H1 (cell line): ENCODE data around the gene HOATZ. TPM values are rescaled to one million over a fixed set of nuclear protein-coding genes. Genes with fewer than 3 reads are reported as not detected.

Experiments used
- CTCF ChIA-PET: fragments of 300-600 bp; sonication (Branson Sonifier 250); formaldehyde crosslinking; loops from one replicate; lab custom pipeline; 2021; ENCODE audit not compliant: partially characterized antibody; lab: Charles Lee
- POLR2A ChIA-PET: fragments of 300-600 bp; sonication (Branson Sonifier 250); formaldehyde crosslinking; loops from one replicate; lab custom pipeline; 2021; ENCODE audit warnings: inconsistent platforms; ENCODE audit not compliant: partially characterized antibody; lab: Charles Lee
- DNase-seq, 2 experiments: peaks; one replicate each; pipeline versions ENCODE4 v3.0.0 to v3.0.0-alpha.2; 2010 to 2022; ENCODE audit warnings: low spot score in 2 of 2, low read depth in 1 of 2, mixed read lengths in 1 of 2
- FAIRE-seq: peaks from 2 replicates; lab custom pipeline; 2011; peaks lifted over from hg19 to GRCh38; lab: Jason Lieb, UNC
- H2AFZ ChIP-seq: 2 replicates; pipeline ENCODE4 v1.8.1; 2012; ENCODE audit warnings: low read length, inconsistent platforms
- H2AK5ac ChIP-seq: 2 replicates; pipeline ENCODE4 v1.6.1; 2013; ENCODE audit warnings: low read depth, low read length
- H2BK120ac ChIP-seq: replicated peaks from 2 replicates; pipeline ENCODE3; 2013; ENCODE audit warnings: low read depth, low read length, inconsistent platforms
- H2BK12ac ChIP-seq: 2 replicates; pipeline ENCODE4 v1.6.1; 2013; ENCODE audit warnings: low read depth, low read length
- H2BK15ac ChIP-seq: 2 replicates; pipeline ENCODE4 v1.6.1; 2013; ENCODE audit warnings: low read length
- H2BK20ac ChIP-seq: 2 replicates; pipeline ENCODE4 v1.6.1; 2013; ENCODE audit warnings: low read length
- H2BK5ac ChIP-seq: 2 replicates; pipeline ENCODE4 v1.6.1; 2013; ENCODE audit warnings: low read depth, low read length
- H3K14ac ChIP-seq: 2 replicates; pipeline ENCODE4 v1.6.1; 2013; ENCODE audit warnings: inconsistent platforms; ENCODE audit not compliant: insufficient read length
- H3K18ac ChIP-seq: 2 replicates; pipeline ENCODE4 v1.6.1; 2013; ENCODE audit warnings: low read length; ENCODE audit errors: extremely low read depth
- H3K23ac ChIP-seq: 2 replicates; pipeline ENCODE4 v1.6.1; 2013; ENCODE audit warnings: inconsistent platforms; ENCODE audit not compliant: insufficient read length
- H3K23me2 ChIP-seq: 2 replicates; pipeline ENCODE4 v1.6.1; 2013; ENCODE audit warnings: low read depth, low read length
- H3K27ac ChIP-seq: 2 replicates; pipeline ENCODE4 v1.6.1; 2011; ENCODE audit warnings: low read depth, low read length, inconsistent platforms
- H3K27me3 ChIP-seq, 4 experiments: replicated peaks in 1 of 4; 1 replicate in 1 of 4; 2 replicates in 3 of 4; pipeline versions ENCODE4 v1.6.1 to v1.8.1; 2011 to 2013; ENCODE audit warnings: low read length in 3 of 4, mild to moderate bottlenecking in 3 of 4, inconsistent platforms in 2 of 4, mixed read lengths in 2 of 4, moderate library complexity in 1 of 4; ENCODE audit not compliant: control insufficient read depth in 3 of 4, insufficient read depth in 3 of 4; ENCODE audit errors: extremely low read depth in 1 of 4
- H3K36me3 ChIP-seq, 4 experiments: 2 replicates each; pipeline versions ENCODE4 v1.6.1 to v1.8.1; 2011 to 2013; ENCODE audit warnings: mild to moderate bottlenecking in 4 of 4, low read length in 3 of 4, moderate library complexity in 2 of 4, control low read depth in 1 of 4, inconsistent platforms in 1 of 4; ENCODE audit not compliant: insufficient read depth in 4 of 4, control insufficient read depth in 2 of 4
- H3K4ac ChIP-seq: replicated peaks from 2 replicates; pipeline ENCODE3; 2013; ENCODE audit warnings: low read length, low read depth, mixed read lengths, inconsistent platforms; ENCODE audit not compliant: insufficient read length
- H3K4me1 ChIP-seq, 4 experiments: replicated peaks in 1 of 4; 1 replicate in 1 of 4; 2 replicates in 3 of 4; pipeline versions ENCODE4 v1.6.1 to v1.8.1; 2011 to 2013; ENCODE audit warnings: low read length in 3 of 4, inconsistent platforms in 2 of 4, mixed read lengths in 1 of 4; ENCODE audit not compliant: insufficient read depth in 4 of 4, control insufficient read depth in 3 of 4
- H3K4me2 ChIP-seq, 2 experiments: 2 replicates each; pipeline versions ENCODE4 v1.6.1 to v1.8.1; 2011 to 2013; ENCODE audit warnings: low read depth in 2 of 2, low read length in 2 of 2, control low read depth in 1 of 2, inconsistent platforms in 1 of 2, mild to moderate bottlenecking in 1 of 2; ENCODE audit not compliant: insufficient read depth in 1 of 2
- H3K4me3 ChIP-seq, 4 experiments: fragments of 200-600, 300-600 bp in 1 of 4; sonication (generic), shearing (Covaris generic), sonication (Bioruptor Twin) in 1 of 4; 2 replicates each; pipeline versions ENCODE4 v1.5.1 to v1.8.1; 2011 to 2016; ENCODE audit warnings: low read length in 4 of 4, low read depth in 3 of 4, control low read depth in 2 of 4, inconsistent platforms in 2 of 4, mild to moderate bottlenecking in 2 of 4, mixed read lengths in 1 of 4, moderate library complexity in 1 of 4; ENCODE audit not compliant: insufficient read depth in 2 of 4; ENCODE audit errors: extremely low read depth in 1 of 4
- H3K56ac ChIP-seq: replicated peaks from 2 replicates; pipeline ENCODE3; 2013; ENCODE audit warnings: low read depth, mild to moderate bottlenecking, mixed read lengths, low read length, inconsistent platforms; ENCODE audit not compliant: insufficient read length
- H3K79me1 ChIP-seq: 2 replicates; pipeline ENCODE4 v1.6.1; 2013; ENCODE audit warnings: low read depth, low read length, control low read depth
- H3K79me2 ChIP-seq, 2 experiments: 2 replicates each; pipeline versions ENCODE4 v1.6.1 to v1.8.1; 2012 to 2013; ENCODE audit warnings: low read length in 2 of 2, mild to moderate bottlenecking in 2 of 2, inconsistent platforms in 1 of 2; ENCODE audit not compliant: insufficient read depth in 2 of 2, control insufficient read depth in 1 of 2
- H3K9ac ChIP-seq, 4 experiments: replicated peaks in 1 of 4; 1 replicate in 1 of 4; 2 replicates in 3 of 4; pipeline versions ENCODE4 v1.6.1 to v1.8.1; 2011 to 2013; ENCODE audit warnings: low read depth in 3 of 4, low read length in 3 of 4, control low read depth in 2 of 4, mild to moderate bottlenecking in 2 of 4, moderate library complexity in 2 of 4, inconsistent platforms in 1 of 4; ENCODE audit errors: extremely low read depth in 1 of 4
- H3K9me3 ChIP-seq, 2 experiments: 2 replicates each; pipeline versions ENCODE4 v1.6.1 to v1.8.1; 2012 to 2013; ENCODE audit warnings: mild to moderate bottlenecking in 2 of 2, moderate library complexity in 2 of 2, control low read depth in 1 of 2, inconsistent platforms in 1 of 2, low read depth in 1 of 2, low read length in 1 of 2, mixed read lengths in 1 of 2; ENCODE audit not compliant: insufficient read depth in 2 of 2
- H4K20me1 ChIP-seq, 2 experiments: replicated peaks in 1 of 2; 2 replicates each; pipeline versions ENCODE3 to v1.8.1; 2011 to 2013; ENCODE audit warnings: inconsistent platforms in 2 of 2, low read length in 2 of 2, mild to moderate bottlenecking in 1 of 2; ENCODE audit not compliant: insufficient read depth in 2 of 2, control insufficient read depth in 1 of 2
- H4K5ac ChIP-seq: 2 replicates; pipeline ENCODE4 v1.6.1; 2013; ENCODE audit warnings: low read length, low read depth, mixed read lengths, inconsistent platforms; ENCODE audit not compliant: insufficient read length
- H4K8ac ChIP-seq: 2 replicates; pipeline ENCODE4 v1.8.0; 2013; ENCODE audit warnings: mild to moderate bottlenecking, moderate library complexity, low read length, inconsistent platforms; ENCODE audit not compliant: insufficient read depth; ENCODE audit errors: extremely low read depth
- H4K91ac ChIP-seq: replicated peaks from 2 replicates; pipeline ENCODE3; 2013; ENCODE audit warnings: low read length, mixed read lengths, inconsistent platforms; ENCODE audit not compliant: insufficient read length
- CTBP2 ChIP-seq: IDR thresholded peaks from 2 replicates; pipeline ENCODE4 v1.7.0; 2011; ENCODE audit warnings: borderline replicate concordance, mild to moderate bottlenecking, moderate library complexity, mixed read lengths, low read length; ENCODE audit not compliant: insufficient read depth, insufficient read length
- JUND ChIP-seq: IDR thresholded peaks from 2 replicates; pipeline ENCODE4 v1.6.1; 2011; ENCODE audit warnings: mild to moderate bottlenecking, improper control_type of control experiment, low read length
- POU5F1 ChIP-seq: IDR thresholded peaks from 2 replicates; pipeline ENCODE4 v1.6.1; 2011; ENCODE audit warnings: low read depth, mild to moderate bottlenecking, low read length, moderate library complexity
- USF2 ChIP-seq: IDR thresholded peaks from 2 replicates; pipeline ENCODE4 v1.6.1; 2011; ENCODE audit warnings: low read length, improper control_type of control experiment
- WGBS, 2 experiments: shearing (Covaris generic) in 1 of 2; methylation state at CpG; one replicate each; pipeline versions ENCODE4 v1.1.6 to v1.1.7; 2013 to 2015; ENCODE audit warnings: low lambda C conversion rate in 2 of 2, mixed read lengths in 2 of 2, inconsistent platforms in 1 of 2, low coverage in 1 of 2, missing lambda C conversion rate in 1 of 2; ENCODE audit not compliant: insufficient replicate concordance in 2 of 2, insufficient coverage in 1 of 2, insufficient read length in 1 of 2; ENCODE audit errors: extremely low coverage in 1 of 2, missing lambda C conversion rate in 1 of 2; 5-methylcytosine and 5-hydroxymethylcytosine counted together
- polyA plus RNA-seq, 7 experiments: library from polyadenylated mRNA; depleted of rRNA in 3 of 7; stranded (reverse) in 5 of 7; unstranded in 2 of 7; fragments of >200 nt in 5 of 7; fragments of 200-250 nt in 2 of 7; gene quantifications; 1 replicate in 5 of 7; 2 replicates in 1 of 7; 4 replicates in 1 of 7; pipeline versions ENCODE4 v1.2.1 to v1.2.3, GENCODE V29; 2011 to 2013; ENCODE audit warnings: missing spikeins in 2 of 7, mixed read lengths in 2 of 7
- total RNA-seq: library from RNA; stranded (reverse); fragmentation: NEBNext Ultra II Directional; extraction: Animal tissue kit (Norgen Biotek cat#: 25700); gene quantifications from 2 replicates; pipeline ENCODE4 v1.2.1, GENCODE V29; 2021

HOATZ gene
- total and polyA plus RNA-seq, 2 of the 8 experiments (the other 6 are each of a cell fraction or from before 2014, with no cell fraction given), result not detected

DNA sequence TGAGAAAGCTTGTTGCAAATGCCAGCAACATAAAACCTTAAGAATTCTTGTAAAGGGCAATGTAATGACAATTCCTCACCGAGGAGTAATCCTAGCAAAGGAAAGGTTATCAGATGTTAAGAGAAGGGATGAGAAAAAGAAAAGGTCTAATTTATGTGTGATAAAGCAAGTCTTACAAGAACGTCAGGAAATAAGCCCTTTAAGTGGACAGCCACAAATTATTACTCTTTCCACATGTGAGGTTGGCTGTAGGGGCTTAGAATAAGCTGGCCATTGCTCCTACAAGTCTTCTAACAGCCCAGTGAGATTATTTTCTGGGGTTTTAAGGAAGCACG lies 35.3 kb downstream of the HOATZ start:
- Histone ChIP-seq H3K9ac (no peak overlapping the region), H3K79me2 (no peaks in the 10 kb centered on the region), H2BK5ac (no peak overlapping the region), H3K23ac (no peak overlapping the region), H3K4ac (no peak overlapping the region), H2AFZ (no peak overlapping the region), H3K23me2 (no peaks in the 10 kb centered on the region; the same call in 1 of the 2 replicates), H3K4me2 (no peak overlapping the region), H4K20me1 (no peaks in the 10 kb centered on the region), H3K56ac (no peak overlapping the region), H3K79me1 (no peaks in the 10 kb centered on the region), H3K27ac (no peak overlapping the region), H3K18ac (no peak overlapping the region), H4K8ac (no peak overlapping the region), H2BK15ac (no peak overlapping the region), H2BK120ac (no peak overlapping the region), H4K5ac (no peak overlapping the region), H4K91ac (no peak overlapping the region), H3K14ac (no peak overlapping the region), H3K27me3 (no peaks in the 10 kb centered on the region), H3K4me3 (no peak overlapping the region), H2BK12ac (no peak overlapping the region), H3K36me3 (no peaks in the 10 kb centered on the region; a peak in 1 of 8 replicates), H3K4me1 (peaks cover 0 to 17% (median 3%) of the 10 kb centered on the region in 4 experiments; a peak in 4 of 7 replicates), H3K9me3 (no peaks in the 10 kb centered on the region), H2BK20ac (no peak overlapping the region), H2AK5ac (no peak overlapping the region)
- DNase-seq, result no peak
- 73% methylated on average over 3 of the region's 3 CpGs; no CpG with 5 or more reads in 1 of the 2 experiments for WGBS, 2 experiments
- POLR2A ChIA-PET, result interaction anchor here (0.7 kb wide), 1 partner anchor 33 kb away, joined by 3 read pairs; no protein-coding TSS in a partner anchor
- no peak for FAIRE-seq
- CTCF ChIA-PET, result interaction anchor here (0.8 to 6.1 kb wide), 6 partner anchors 8 to 17 kb away, joined by 3 to 30 read pairs (median 3); no protein-coding TSS in a partner anchor
- TF ChIP-seq POU5F1, result no peak
- no peak for TF ChIP-seq USF2
- no peak for TF ChIP-seq JUND
- TF ChIP-seq CTBP2, result no peak
